NCI-H2171 (cell line): Measurements from ENCODE around the gene PSD2.

Experiments
- DNase-seq: peaks from one replicate; lab custom pipeline; 2025; lab: John Stamatoyannopoulos, UW

PSD2 gene

DNA sequence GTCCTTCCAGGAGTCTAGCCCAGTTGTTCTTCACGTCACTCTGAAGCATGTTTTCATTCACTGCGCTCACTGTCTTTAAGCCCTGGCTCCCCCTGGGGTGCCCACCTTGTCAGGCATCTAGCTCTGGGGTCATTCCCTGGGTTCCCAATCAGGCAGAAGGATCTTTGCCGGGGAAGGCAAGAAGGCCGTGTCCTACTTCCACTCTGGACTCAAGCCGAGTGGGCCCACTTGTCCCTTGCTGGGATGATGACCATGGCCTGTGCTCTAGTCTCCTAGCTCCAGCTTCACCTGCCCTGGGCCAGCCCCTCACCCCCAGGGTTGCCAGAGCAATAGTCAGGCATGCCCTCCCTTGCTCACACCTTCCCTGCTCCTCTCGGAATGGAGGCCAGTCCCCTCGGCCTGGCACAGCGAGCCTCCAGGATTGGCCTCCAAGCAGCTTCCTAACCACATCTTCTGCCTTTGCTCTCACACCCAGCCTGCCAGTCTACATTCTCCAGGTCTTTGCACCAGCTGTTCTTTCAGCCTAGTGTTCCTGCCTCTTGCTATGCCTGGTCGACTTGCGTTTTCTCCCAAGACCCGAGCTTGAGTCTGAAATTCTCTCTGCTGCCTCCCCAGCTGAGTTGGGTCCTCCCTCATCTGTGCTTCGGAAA lies 32.2 kb upstream of the PSD2 start:
- DNase-seq, result no peak

GRCh38 chr5:139763930-139764791 lies 31.4 kb upstream of the PSD2 start:
- no peak for DNase-seq

DNA sequence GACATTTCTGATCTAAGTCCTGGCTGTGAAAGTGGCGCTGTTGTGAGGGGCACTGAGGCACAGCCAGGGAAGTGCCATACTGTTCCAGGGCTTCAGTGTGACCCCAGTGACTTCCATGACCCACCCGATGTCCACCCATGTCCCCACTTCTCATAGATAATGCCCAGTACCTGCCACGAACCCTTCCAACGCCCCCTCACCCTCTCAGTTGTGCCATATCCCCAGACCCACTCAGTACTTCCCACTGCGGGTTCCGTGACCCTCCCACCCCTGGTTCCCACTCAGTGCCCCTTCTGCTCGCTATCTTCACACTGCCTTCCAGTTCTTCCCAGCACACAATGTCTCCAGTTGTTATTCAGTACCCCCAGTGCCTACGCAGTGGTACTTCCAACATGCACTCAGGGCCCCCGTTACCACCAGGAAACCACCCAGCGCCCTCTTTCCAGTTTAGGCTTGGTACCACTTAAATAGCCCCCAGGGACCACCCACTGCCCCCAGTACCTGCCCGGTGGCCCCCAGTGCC lies 30.7 kb upstream of the PSD2 start:
- DNase-seq, result no peak

DNA sequence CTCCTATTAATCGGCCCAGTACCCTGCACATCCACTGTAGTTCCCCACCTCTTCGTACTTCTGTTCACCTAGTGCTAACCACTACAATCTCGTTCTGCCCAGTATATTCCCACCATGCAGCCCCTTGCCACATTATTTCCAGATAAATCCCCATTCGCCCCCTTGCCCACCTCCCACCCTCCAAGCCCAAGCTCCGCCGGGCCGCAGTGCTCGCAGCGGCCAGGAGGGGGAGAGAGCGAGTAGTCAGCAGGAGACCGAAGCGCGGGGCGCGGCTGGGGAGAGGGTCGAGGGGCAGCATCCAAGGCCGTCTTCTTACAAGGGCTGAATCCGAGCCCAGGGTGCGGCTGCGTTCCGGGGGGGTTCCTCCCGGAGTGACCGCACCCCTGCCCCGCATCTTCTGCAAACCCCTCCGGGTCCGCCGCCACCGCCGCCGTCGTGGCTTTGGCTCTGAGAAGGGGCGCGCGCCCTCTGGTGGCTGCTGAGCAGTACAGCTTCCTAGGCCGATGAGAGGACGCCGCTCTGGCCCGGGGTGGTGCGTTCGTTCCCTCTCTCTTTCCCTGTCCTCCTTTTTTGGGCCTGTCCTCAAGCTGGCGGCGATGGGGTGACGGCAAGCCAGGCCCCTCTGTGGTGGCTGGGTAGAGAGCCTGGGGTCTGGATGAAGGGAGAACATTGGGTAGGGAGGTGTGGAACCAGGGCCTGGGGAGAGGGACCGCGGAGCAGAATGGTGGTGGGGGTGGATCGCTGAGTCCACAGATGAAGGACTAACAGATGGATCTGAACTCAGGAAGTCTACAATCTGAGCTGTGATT lies 30.0 kb upstream of the PSD2 start:
- peak; percentile 40 for DNase-seq

DNA sequence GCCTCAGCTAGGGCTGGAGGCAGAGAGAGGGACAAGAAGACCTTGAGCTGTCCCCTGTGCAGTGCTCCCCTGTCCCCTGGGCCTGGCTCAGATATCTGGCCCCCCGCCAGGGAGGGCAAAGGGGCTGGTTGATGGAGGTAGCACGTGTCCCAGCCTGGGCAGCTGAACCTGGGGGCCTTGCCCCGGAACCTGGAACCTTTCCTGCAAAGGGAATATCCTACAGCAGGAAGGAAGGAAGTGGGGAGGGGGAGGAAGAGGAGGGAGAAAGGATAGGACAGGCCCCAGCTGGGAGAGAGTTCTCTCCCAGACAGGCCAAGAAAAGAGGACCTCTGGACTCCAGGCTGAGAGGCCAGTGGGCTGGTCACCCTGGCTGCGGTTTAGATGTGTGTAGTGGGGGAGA lies 27.6 kb upstream of the PSD2 start:
- DNase-seq, result no peak

- no peak for DNase-seq
Observed at GRCh38 chr5:139768807-139769465, 26.7 kb upstream of the PSD2 start.

DNA sequence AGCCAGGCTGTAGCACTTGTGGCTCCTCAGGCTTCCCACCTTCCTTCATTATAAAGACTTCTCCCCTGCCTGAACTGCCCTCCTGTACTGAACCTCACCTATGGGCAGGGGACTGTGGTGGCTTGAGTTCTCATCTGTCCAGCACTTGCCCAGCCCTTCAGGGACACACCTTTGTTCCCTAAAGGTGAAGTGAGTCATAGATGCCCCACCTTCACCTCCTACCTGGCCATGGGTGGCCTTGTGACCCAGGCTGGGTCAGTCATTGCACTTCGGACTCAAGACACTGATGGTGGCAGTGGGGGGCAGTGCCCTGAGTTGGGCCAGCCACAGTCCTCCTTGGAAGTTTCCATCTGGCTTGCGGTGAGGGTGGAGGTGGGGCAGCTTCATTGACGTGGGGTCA lies 26.1 kb upstream of the PSD2 start:
- no peak for DNase-seq

DNA sequence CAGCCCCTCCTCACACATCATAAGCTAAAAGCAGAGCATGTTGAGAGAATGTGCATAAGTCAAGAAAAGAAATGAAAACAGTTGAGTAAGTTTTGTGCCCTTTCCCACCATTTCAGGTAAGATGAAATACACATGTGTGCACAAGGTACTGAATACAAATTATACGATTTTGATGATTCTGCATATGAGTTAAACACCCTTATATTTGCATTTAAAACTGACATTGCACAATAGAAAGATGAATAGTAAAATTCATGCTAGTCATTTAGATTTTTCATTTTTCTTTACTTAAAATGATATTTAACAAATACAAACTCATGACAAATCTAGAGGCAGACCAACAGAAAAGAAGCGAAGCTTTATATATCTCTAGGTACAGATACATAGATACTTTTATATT lies 24.9 kb upstream of the PSD2 start:
- DNase-seq, result no peak

DNA sequence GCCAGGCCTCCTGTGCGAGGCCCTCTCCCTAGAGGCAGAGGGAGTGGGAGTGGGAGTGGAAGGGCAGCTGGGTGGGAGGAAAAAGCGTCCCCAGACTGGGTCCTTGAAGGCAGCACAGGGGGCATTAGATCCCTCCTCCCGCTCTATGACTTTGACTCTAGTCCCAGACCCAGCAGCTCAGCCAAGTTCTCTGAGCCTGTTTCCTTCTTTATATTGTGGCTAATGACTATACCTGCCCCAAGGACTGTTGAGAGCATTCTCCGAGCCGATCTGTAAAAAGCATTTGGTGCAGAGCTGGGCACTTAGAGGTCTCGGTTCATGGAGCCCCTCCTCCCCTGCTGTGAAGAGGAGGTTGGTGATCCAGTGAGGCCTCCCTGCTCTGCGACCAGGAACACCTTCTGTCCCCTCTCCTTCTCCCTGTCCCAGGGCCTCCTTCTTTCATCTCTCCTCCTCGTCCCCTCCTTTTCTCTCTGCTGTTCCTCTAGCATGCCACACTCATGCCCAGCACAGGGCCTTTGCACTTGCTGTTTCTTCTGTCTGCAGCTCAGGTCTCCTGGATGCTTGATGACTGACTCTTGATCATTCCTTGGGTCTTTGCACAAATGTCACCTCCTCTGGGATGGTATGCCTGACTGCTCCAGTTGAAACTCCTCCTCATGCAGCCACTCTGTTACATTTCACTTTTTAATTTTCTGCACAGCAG lies 23.4 kb upstream of the PSD2 start:
- no peak for DNase-seq

DNA sequence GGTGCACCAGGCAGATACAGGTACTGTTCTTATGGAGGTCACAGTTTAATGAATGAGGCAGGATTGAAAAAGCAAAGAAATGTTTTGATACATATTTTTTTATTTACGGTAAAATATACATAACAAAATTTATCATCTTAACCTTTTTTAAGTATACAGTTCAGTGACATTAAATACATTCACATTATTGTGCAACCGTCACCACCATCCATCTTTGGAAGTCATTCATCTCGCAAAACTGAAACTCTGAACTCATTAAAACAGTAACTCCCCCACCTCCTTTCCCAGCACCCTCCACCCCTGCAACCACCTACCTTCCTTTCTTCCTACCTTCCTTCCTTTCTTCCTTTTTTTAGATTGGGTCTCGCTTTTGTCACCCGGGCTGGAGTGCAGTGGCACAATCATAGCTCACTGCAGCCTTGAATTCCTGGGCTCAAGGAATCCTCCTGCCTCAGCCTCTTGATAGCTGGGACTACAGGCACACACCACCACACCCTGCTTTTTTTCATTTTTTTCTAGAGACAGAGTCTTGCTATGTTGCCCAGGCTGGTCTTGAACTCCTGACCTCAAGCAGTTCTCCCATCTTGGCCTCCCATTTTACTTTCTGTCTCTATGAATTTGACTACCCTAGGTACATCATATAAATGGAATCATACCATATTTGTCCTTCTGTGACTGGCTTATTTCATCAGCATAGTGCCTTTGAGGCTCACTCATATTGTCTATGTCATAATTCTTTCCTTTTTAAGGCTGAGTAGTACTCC lies 22.5 kb upstream of the PSD2 start:
- no peak for DNase-seq

- peak; percentile 40 for DNase-seq
Observed at GRCh38 chr5:139774980-139775661, 20.5 kb upstream of the PSD2 start.

DNA sequence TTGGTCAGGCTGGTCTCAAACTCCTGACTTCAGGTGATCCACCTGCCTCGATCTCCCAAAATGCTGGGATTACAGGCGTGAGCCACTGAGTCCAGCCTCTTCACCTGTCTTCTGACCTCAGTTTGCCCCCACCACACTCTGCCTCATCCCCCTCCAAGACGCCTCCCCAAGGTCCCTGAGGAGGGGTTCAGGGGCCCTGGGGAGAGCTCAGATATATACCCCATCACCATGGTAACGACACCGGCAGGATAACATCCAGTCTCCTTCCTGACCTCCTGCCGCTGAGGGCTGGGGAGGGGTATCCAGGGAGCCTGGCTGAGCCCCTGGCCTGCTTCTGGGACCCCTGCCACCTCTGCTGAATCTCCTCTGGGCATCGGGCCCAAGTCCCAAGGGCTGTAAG lies 19.7 kb upstream of the PSD2 start:
- no peak for DNase-seq

- DNase-seq, result no peak
Observed at GRCh38 chr5:139776861-139777260, 18.7 kb upstream of the PSD2 start.

DNA sequence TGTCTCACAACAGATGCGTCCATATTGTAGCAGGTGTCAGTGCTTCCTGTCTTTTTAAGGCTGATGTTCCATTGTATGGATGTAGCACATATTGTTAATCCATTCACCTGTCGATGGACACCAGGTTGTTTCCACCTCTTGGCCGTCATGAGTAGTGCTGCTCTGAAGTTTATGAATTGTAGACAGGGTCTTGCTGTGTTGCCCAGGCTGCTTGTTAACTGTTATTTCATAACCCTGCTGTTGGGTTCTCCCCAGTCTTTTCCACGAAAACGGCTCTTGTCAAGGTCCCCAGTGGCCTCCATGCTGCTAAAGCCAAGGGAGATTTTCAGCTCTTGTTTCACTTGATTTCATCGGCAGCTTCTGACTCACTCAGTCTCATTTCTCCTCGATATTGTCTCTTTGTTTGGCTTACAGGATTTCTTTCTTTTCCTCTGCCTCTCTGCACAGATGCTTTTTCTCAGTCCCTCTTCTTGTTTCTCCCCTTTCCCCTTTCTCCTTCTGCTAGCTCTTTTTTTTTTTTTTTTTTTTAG lies 12.1 kb upstream of the PSD2 start:
- DNase-seq, result no peak

GRCh38 chr5:139784488-139784887 lies 11.1 kb upstream of the PSD2 start:
- no peak for DNase-seq

DNA sequence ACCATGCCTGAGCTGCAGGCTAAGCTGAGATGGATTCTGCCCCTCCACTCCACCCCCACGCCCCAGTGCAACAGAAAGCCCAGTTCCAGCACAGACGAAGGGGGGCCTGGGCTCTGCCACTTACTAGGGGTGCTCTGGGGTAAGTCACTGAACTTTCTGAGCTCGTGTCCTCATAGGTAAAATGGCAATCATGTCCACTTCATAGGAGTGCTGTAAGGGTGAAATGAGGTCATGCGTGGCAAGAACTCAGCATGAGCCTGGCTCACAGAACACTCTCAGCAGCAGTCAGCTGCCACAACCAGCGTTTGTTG lies 8.4 kb upstream of the PSD2 start:
- no peak for DNase-seq

- DNase-seq, result peak; percentile 44
Observed at GRCh38 chr5:139787568-139788293, 7.9 kb upstream of the PSD2 start.

DNA sequence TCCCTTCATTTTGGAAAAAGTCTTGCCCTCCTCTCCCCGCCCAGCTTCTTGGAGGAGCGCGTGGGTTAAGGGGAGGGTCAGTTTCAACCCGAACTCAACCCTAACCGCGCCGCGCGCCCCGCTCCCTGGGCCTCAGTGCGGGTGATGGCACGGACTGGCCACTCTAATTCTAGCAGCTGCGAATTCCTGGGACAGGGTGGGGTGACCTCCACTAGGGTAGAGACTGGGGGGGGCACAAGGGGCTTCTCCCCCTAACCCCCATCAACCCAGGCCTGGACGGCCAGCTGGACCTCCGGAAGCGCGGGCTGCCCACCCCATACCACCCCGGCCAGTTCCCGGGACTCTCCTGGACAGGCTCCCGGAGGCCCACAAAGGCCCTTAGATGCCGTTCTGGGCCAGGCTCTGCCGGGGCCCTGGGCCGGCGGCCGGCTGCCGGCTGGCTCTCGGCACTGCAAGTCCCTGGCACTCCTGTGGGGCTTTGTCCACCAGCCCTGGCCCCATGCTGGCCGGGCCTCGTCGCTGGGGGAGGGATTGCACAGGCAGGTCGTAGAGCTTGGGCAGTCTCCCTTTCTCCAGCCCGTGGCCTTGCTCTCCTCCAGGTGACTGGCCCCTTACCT lies 7.2 kb upstream of the PSD2 start:
- DNase-seq, result no peak
